ENCODE results near the gene VIPAS39.

VIPAS39 gene

GRCh38 chr14:77495334-77495733 lies 37.9 kb upstream of the VIPAS39 start:
- TF ChIP-seq CTCF (IDR thresholded peaks at IDR 0.05; ENCODE audit: borderline replicate concordance, insufficient read depth, low read depth, low read length) = no peak
- no peak overlapping the region for H3K4me3 ChIP-seq (ENCODE audit: low read depth, low read length)

GRCh38 chr14:77491056-77491455 lies 33.7 kb upstream of the VIPAS39 start:
- no peak overlapping the region for H3K4me3 ChIP-seq (ENCODE audit: low read depth, low read length)
- TF ChIP-seq CTCF (IDR thresholded peaks at IDR 0.05; ENCODE audit: borderline replicate concordance, insufficient read depth, low read depth, low read length) = no peak

- no peak for TF ChIP-seq CTCF (IDR thresholded peaks at IDR 0.05; ENCODE audit: borderline replicate concordance, insufficient read depth, low read depth, low read length)
- no peak overlapping the region for H3K4me3 ChIP-seq (ENCODE audit: low read depth, low read length)
These were observed 33.1 kb upstream of the VIPAS39 start for GRCh38 chr14:77490347-77490986.

- TF ChIP-seq CTCF (IDR thresholded peaks at IDR 0.05; ENCODE audit: borderline replicate concordance, insufficient read depth, low read depth, low read length) = no peak
- no peak overlapping the region for H3K4me3 ChIP-seq (ENCODE audit: low read depth, low read length)
These were observed 31.6 kb upstream of the VIPAS39 start for GRCh38 chr14:77489041-77489440.

- no peak for TF ChIP-seq CTCF (IDR thresholded peaks at IDR 0.05; ENCODE audit: borderline replicate concordance, insufficient read depth, low read depth, low read length)
- H3K4me3 ChIP-seq (ENCODE audit: low read depth, low read length) = no peak overlapping the region
These were observed 31.2 kb upstream of the VIPAS39 start for GRCh38 chr14:77488558-77488957.

- H3K4me3 ChIP-seq (ENCODE audit: low read depth, low read length) = no peak overlapping the region
- TF ChIP-seq CTCF (IDR thresholded peaks at IDR 0.05; ENCODE audit: borderline replicate concordance, insufficient read depth, low read depth, low read length) = no peak
These were observed 28.7 kb upstream of the VIPAS39 start for GRCh38 chr14:77485901-77486678.

- TF ChIP-seq CTCF (IDR thresholded peaks at IDR 0.05; ENCODE audit: borderline replicate concordance, insufficient read depth, low read depth, low read length) = no peak
- no peak overlapping the region for H3K4me3 ChIP-seq (ENCODE audit: low read depth, low read length)
These were observed 27.9 kb upstream of the VIPAS39 start for GRCh38 chr14:77485256-77485655.

Measured in GM12875 (cell line).